HG02759 (cell line): Measurements from ENCODE around the gene GRID1.

Experiments
- ATAC-seq: cut with Tn5 transposase; IDR thresholded peaks from one replicate; pipeline ENCODE4 v1.9.1; 2021; ENCODE audit warnings: mild to moderate bottlenecking, moderate library complexity; ENCODE audit not compliant: unreplicated experiment

The GRID1 gene

GRCh38 chr10:85648279-85648754 lies 718.3 kb downstream of the GRID1 start:
- ATAC-seq = no peak

- ATAC-seq = no peak
Observed at GRCh38 chr10:85647741-85648140, 718.9 kb downstream of the GRID1 start.

- no peak for ATAC-seq
Observed at GRCh38 chr10:85645926-85646711, 720.5 kb downstream of the GRID1 start.

- ATAC-seq = no peak
Observed at GRCh38 chr10:85645053-85645452, 721.5 kb downstream of the GRID1 start.

GRCh38 chr10:85643845-85644525 lies 722.6 kb downstream of the GRID1 start:
- ATAC-seq = no peak

- ATAC-seq = no peak
Observed at GRCh38 chr10:85643171-85643844, 723.3 kb downstream of the GRID1 start.

GRCh38 chr10:85642421-85643170 lies 724.0 kb downstream of the GRID1 start:
- ATAC-seq = no peak

GRCh38 chr10:85642082-85642420 lies 724.5 kb downstream of the GRID1 start:
- no peak for ATAC-seq

- ATAC-seq = no peak
Observed at GRCh38 chr10:85641479-85642009, 725.1 kb downstream of the GRID1 start.

- ATAC-seq = no peak
Observed at GRCh38 chr10:85638797-85639196, 727.8 kb downstream of the GRID1 start.

- ATAC-seq = peak; percentile 75
Observed at GRCh38 chr10:85635650-85636049, 730.9 kb downstream of the GRID1 start.

GRCh38 chr10:85624511-85624910 lies 742.1 kb downstream of the GRID1 start:
- ATAC-seq = no peak

GRCh38 chr10:85623758-85624157 lies 742.8 kb downstream of the GRID1 start:
- no peak for ATAC-seq

GRCh38 chr10:85623342-85623741 lies 743.3 kb downstream of the GRID1 start:
- no peak for ATAC-seq

- no peak for ATAC-seq
Observed at GRCh38 chr10:85622425-85622824, 744.2 kb downstream of the GRID1 start.

GRCh38 chr10:85621562-85621961 lies 745.0 kb downstream of the GRID1 start:
- no peak for ATAC-seq

GRCh38 chr10:85620807-85621206 lies 745.8 kb downstream of the GRID1 start:
- ATAC-seq = no peak

- no peak for ATAC-seq
Observed at GRCh38 chr10:85619832-85620231, 746.8 kb downstream of the GRID1 start.

GRCh38 chr10:85618841-85619240 lies 747.8 kb downstream of the GRID1 start:
- ATAC-seq = no peak

- ATAC-seq = no peak
Observed at GRCh38 chr10:85617751-85618546, 748.6 kb downstream of the GRID1 start.
